Measurements from ENCODE around the gene RPH3AL. TPM values are rescaled to one million over a fixed set of nuclear protein-coding genes. Genes with fewer than 3 reads are reported as not detected.

The RPH3AL gene
- total and polyA plus RNA-seq, 2 of the 8 experiments (the other 6 are each of a cell fraction or from before 2014, with no cell fraction given) = 5.6 to 5.8 TPM

DNA sequence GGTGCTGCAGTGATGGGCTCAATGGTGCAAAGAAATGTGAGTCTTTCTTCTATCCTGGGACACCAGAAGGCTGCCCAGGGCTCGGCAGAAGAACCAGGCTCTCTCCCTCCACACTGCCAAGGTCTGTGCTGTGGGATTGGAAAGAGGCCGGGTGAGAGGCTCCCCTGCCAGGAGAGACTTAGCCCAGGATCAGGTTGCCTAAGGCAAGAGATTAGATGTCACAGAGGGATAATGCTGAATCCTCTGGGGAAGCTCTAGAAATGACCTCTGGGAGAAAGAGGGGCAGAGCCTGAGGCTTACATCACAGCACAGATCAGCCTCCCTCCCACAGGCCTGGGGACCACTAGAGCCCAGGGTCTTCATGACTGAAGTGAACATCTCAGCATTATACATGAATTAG is 165.5 kb downstream of the RPH3AL start (continued):
- TF ChIP-seq JUND (IDR thresholded peaks at IDR 0.05; ENCODE audit: low read length) (no peak), ZNF274 (IDR thresholded peaks at IDR 0.05; ENCODE audit: borderline replicate concordance, extremely low read depth, low read length) (no peak), PHF8 (conservative IDR thresholded peaks at IDR 0.05; ENCODE audit: low read depth, low read length) (no peak), CHD2 (IDR thresholded peaks at IDR 0.05; ENCODE audit: low read length) (no peak), POLR2AphosphoS5 (IDR thresholded peaks at IDR 0.05; ENCODE audit: low read depth, low read length) (no peak), TAF1 (IDR thresholded peaks at IDR 0.05; ENCODE audit: low read depth, low read length) (no peak)

All from H1 (cell line).